ENCODE measurements around the gene CORO6.

CORO6 gene

GRCh38 chr17:29588562-29589411 is 33.9 kb downstream of the CORO6 start:
- Histone ChIP-seq H3K9me3 (ENCODE audit: low read depth, low read length) (no peaks in the 10 kb centered on the region), H3K27ac (no peak overlapping the region), H3K9ac (ENCODE audit: insufficient read length) (peak overlapping the region; percentile 75), H3K4me3 (peak overlapping the region; percentile 88), H3K36me3 (ENCODE audit: insufficient read depth, low read length) (no peaks in the 10 kb centered on the region)
- no peak for DNase-seq (ENCODE audit: low read depth, low spot score)
- TF ChIP-seq FOXP2 (optimal IDR thresholded peaks at IDR 0.05; ENCODE audit: control extremely low read depth, extremely low read length, insufficient read depth), result no peak
- no peak for TF ChIP-seq EZH2 (IDR thresholded peaks at IDR 0.05)
- no peak for TF ChIP-seq POLR2AphosphoS5 (IDR thresholded peaks at IDR 0.05; ENCODE audit: borderline replicate concordance, low read depth, low read length)

GRCh38 chr17:29588017-29588561 is 34.6 kb downstream of the CORO6 start:
- Histone ChIP-seq H3K36me3 (ENCODE audit: insufficient read depth, low read length) (no peaks in the 10 kb centered on the region), H3K27ac (no peak overlapping the region), H3K4me3 (peak overlapping the region; percentile 88), H3K9ac (ENCODE audit: insufficient read length) (peak overlapping the region; percentile 75), H3K9me3 (ENCODE audit: low read depth, low read length) (no peaks in the 10 kb centered on the region)
- TF ChIP-seq EZH2 (IDR thresholded peaks at IDR 0.05) (no peak), FOXP2 (optimal IDR thresholded peaks at IDR 0.05; ENCODE audit: control extremely low read depth, extremely low read length, insufficient read depth) (no peak), POLR2AphosphoS5 (IDR thresholded peaks at IDR 0.05; ENCODE audit: borderline replicate concordance, low read depth, low read length) (no peak)
- no peak for DNase-seq (ENCODE audit: low read depth, low spot score)

- DNase-seq (ENCODE audit: low read depth, low spot score), result no peak
- H3K27ac ChIP-seq, result no peak overlapping the region
- TF ChIP-seq FOXP2 (optimal IDR thresholded peaks at IDR 0.05; ENCODE audit: control extremely low read depth, extremely low read length, insufficient read depth), result no peak
- TF ChIP-seq POLR2AphosphoS5 (IDR thresholded peaks at IDR 0.05; ENCODE audit: borderline replicate concordance, low read depth, low read length), result no peak
- no peak for TF ChIP-seq EZH2 (IDR thresholded peaks at IDR 0.05)
- H3K36me3 ChIP-seq (ENCODE audit: insufficient read depth, low read length), result no peaks in the 10 kb centered on the region
- no peaks in the 10 kb centered on the region for H3K9me3 ChIP-seq (ENCODE audit: low read depth, low read length)
- peak overlapping the region; percentile 88 for H3K4me3 ChIP-seq
- no peak overlapping the region for H3K9ac ChIP-seq (ENCODE audit: insufficient read length)
Measured at GRCh38 chr17:29587591-29587990, 35.1 kb downstream of the CORO6 start.

- no peak for TF ChIP-seq EZH2 (IDR thresholded peaks at IDR 0.05)
- TF ChIP-seq FOXP2 (optimal IDR thresholded peaks at IDR 0.05; ENCODE audit: control extremely low read depth, extremely low read length, insufficient read depth), result no peak
- no peak for TF ChIP-seq POLR2AphosphoS5 (IDR thresholded peaks at IDR 0.05; ENCODE audit: borderline replicate concordance, low read depth, low read length)
- Histone ChIP-seq H3K9ac (ENCODE audit: insufficient read length) (no peak overlapping the region), H3K9me3 (ENCODE audit: low read depth, low read length) (no peaks in the 10 kb centered on the region), H3K4me3 (no peak overlapping the region), H3K27ac (no peak overlapping the region), H3K36me3 (ENCODE audit: insufficient read depth, low read length) (peaks cover 3% of the 10 kb centered on the region; the same call in 1 of the 2 replicates)
- no peak for DNase-seq (ENCODE audit: low read depth, low spot score)
Measured at GRCh38 chr17:29586676-29587469, 35.8 kb downstream of the CORO6 start.

GRCh38 chr17:29585080-29585751 is 37.5 kb downstream of the CORO6 start:
- no peak for TF ChIP-seq FOXP2 (optimal IDR thresholded peaks at IDR 0.05; ENCODE audit: control extremely low read depth, extremely low read length, insufficient read depth)
- TF ChIP-seq POLR2AphosphoS5 (IDR thresholded peaks at IDR 0.05; ENCODE audit: borderline replicate concordance, low read depth, low read length), result no peak
- DNase-seq (ENCODE audit: low read depth, low spot score), result no peak
- no peak overlapping the region for H3K4me3 ChIP-seq
- H3K9me3 ChIP-seq (ENCODE audit: low read depth, low read length), result no peaks in the 10 kb centered on the region
- H3K27ac ChIP-seq, result no peak overlapping the region
- H3K9ac ChIP-seq (ENCODE audit: insufficient read length), result no peak overlapping the region
- peaks cover 3% of the 10 kb centered on the region; the same call in 1 of the 2 replicates for H3K36me3 ChIP-seq (ENCODE audit: insufficient read depth, low read length)

- Histone ChIP-seq H3K9me3 (ENCODE audit: low read depth, low read length) (no peaks in the 10 kb centered on the region), H3K27ac (no peak overlapping the region), H3K9ac (ENCODE audit: insufficient read length) (no peak overlapping the region), H3K4me3 (no peak overlapping the region), H3K36me3 (ENCODE audit: insufficient read depth, low read length) (peaks cover 3% of the 10 kb centered on the region; the same call in 1 of the 2 replicates)
- TF ChIP-seq EZH2 (IDR thresholded peaks at IDR 0.05) (no peak), POLR2AphosphoS5 (IDR thresholded peaks at IDR 0.05; ENCODE audit: borderline replicate concordance, low read depth, low read length) (no peak), FOXP2 (optimal IDR thresholded peaks at IDR 0.05; ENCODE audit: control extremely low read depth, extremely low read length, insufficient read depth) (no peak)
- DNase-seq (ENCODE audit: low read depth, low spot score), result no peak
Measured at GRCh38 chr17:29584452-29585079, 38.1 kb downstream of the CORO6 start.

GRCh38 chr17:29583324-29584248 is 39.1 kb downstream of the CORO6 start:
- TF ChIP-seq EZH2 (IDR thresholded peaks at IDR 0.05) (no peak), POLR2AphosphoS5 (IDR thresholded peaks at IDR 0.05; ENCODE audit: borderline replicate concordance, low read depth, low read length) (no peak), FOXP2 (optimal IDR thresholded peaks at IDR 0.05; ENCODE audit: control extremely low read depth, extremely low read length, insufficient read depth) (no peak)
- Histone ChIP-seq H3K9ac (ENCODE audit: insufficient read length) (no peak overlapping the region), H3K4me3 (no peak overlapping the region), H3K9me3 (ENCODE audit: low read depth, low read length) (no peaks in the 10 kb centered on the region), H3K36me3 (ENCODE audit: insufficient read depth, low read length) (peaks cover 3% of the 10 kb centered on the region; the same call in 1 of the 2 replicates), H3K27ac (no peak overlapping the region)
- DNase-seq (ENCODE audit: low read depth, low spot score), result no peak
